HG02678 (cell line): ENCODE data around the gene DUSP19.
A peak's percentile ranks its signal among the peaks of the same experiment; 100 is the strongest.
"Not testable (repeated sequence)": the region's sequence is repeated elsewhere in the genome, so short reads cannot be mapped to it uniquely, and the experiment has no call there.

ENCODE experiments used
- ATAC-seq: cut with Tn5 transposase; IDR thresholded peaks from one replicate; pipeline ENCODE4 v1.9.1; 2021; ENCODE audit warnings: mild to moderate bottlenecking, moderate library complexity; ENCODE audit not compliant: unreplicated experiment

Gene DUSP19

GRCh38 chr2:183078464-183079138, at the start of gene DUSP19:
DUSP19 (plus strand) TSS chr2:183078747; CDS start chr2:183078934, 187 bp downstream.
- ATAC-seq, result peak; percentile 93

DNA sequence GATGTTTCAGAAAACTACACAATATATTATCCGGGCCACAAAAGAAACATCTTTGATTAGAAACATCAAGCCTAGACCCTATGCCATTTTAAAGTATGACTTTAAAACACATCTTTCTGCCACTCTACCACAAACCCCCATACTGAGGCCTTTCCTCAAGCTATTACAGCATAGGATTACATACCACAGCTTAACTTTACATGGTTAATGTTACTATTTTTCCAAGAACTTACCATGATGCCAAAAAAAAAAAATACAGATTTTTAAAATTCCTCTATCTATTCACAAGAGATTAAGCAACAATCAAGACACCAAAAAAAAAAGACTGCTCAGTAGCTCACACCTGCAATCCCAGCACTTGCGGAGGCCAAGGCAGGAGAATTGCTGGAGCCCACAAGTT, 49.3 kb upstream of the DUSP19 start:
- no peak for ATAC-seq

DNA sequence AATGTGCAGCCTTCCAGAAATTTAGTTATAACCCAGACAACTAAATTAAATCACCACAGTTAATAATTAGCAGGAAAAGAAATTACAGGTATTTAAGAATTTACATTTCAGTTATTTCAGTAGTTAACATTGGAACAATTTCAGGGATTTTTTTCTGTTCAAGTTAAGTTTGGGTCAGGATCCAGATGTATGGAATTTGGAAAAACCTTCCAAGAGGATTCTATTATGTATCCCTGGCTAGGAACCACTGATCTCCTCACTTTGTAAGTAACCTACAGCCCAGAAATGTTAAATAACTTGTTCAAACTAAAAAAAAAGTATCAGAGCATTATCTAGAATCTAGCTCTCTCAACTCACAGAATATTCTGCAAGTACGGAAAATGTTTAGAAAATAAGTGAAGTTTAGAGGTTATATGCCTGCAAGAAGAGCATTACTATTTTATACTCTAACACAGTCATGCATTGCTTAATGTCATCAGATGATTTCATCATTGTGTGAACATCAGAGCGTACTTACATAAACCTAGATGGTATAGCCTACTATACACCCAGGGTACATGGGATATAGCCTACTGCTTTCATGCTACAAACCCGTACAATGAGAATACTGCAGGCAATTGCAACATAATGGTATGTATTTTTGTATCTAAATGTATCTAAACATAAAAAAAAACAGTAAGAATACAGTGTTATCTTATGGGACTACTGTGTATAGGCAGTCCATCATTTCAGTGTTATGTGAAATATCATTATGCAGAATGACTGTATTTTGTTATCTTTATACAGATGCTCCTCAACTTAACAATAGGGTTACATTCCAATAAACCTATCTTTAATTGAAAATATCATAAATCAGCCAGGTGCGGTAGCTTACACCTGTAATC, 46.4 kb upstream of the DUSP19 start:
- no peak for ATAC-seq

- no peak for ATAC-seq
Measured at GRCh38 chr2:183033951-183034350, 44.6 kb upstream of the DUSP19 start.

- ATAC-seq, result no peak
Measured at GRCh38 chr2:183034806-183035205, 43.7 kb upstream of the DUSP19 start.

GRCh38 chr2:183035298-183035953, 43.1 kb upstream of the DUSP19 start:
- ATAC-seq, result no peak

GRCh38 chr2:183035954-183036669, 42.4 kb upstream of the DUSP19 start:
- peak; percentile 59 for ATAC-seq

DNA sequence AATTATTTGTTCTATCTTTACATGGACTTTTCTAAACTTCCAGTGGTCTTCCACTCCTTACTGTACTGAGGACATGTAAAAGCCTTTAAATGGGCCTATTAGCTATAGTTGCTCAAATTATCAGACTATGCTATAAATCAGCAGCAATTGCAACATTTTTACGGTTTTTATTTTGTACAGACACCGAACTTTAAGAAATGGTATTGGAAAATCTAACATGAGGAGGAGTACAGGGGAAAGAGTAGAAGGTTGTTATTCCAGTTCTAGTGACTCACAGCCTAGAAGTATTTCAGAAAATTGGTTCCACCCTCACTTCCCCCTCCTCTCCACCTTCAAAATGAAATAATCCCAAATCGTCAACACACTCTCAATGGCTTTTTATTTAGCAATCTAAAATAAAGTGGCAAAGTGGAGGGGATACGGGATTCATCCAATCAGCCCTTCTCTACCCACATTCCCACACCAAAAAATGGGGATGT, 41.4 kb upstream of the DUSP19 start:
- ATAC-seq, result no peak

GRCh38 chr2:183037553-183038340, 40.8 kb upstream of the DUSP19 start:
- peak; percentile 38 for ATAC-seq

GRCh38 chr2:183038341-183039300, 39.9 kb upstream of the DUSP19 start, which contains the start of gene NCKAP1:
NCKAP1 (minus strand) TSS chr2:183038457; CDS start chr2:183038099, 358 bp downstream.
- ATAC-seq, result peak; percentile 73

DNA sequence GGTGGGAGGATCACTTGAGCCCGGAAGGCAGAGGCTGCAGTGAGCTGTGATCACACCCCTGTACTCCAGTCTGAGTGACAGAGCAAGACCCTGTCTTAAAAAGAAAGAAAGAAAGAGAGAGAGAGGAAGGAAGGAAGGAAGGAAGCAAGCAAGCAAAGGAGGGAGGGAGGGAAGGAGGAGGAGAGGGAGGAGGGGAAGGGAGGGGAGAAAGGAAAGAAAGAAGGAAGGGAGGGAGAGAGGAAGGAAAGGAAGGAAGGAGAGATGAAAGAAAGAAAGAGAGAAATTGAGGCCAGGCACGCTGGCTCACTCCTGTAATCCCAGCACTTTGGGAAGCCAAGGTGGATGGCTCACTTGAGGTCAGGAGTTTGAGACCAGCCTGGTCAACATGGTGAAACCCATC, 37.9 kb upstream of the DUSP19 start:
- no peak for ATAC-seq

GRCh38 chr2:183043580-183043979, 35.0 kb upstream of the DUSP19 start:
- ATAC-seq, result not testable (repeated sequence)

DNA sequence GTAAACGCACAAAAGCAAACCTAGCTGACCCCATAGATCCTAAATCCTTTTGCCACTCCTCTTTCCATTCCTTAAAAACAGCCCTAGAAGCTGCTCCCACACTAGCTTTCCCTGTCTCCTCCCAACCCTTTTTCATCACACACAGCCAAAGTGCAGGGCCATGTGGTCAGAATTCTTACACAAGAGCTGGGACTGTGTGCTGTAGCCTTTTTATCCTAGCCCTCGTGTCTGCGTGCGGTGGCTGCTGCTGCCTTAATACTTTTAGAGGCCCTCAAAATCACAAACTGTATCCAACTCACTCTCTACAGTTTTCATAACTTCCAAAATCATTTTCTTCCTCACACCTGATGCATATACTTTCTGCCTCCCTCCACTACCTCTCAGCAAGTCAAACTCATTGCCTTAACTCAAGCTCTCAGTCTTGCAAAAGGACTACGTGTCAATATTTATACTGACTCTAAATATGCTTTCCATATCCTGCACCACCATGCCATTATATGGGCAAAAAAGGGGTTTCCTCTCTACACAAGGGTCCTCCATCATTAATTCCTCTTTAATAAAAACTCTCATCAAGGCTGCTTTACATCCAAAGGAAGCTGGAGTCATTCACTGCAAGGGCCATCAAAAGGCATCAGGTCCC, 30.9 kb upstream of the DUSP19 start:
- ATAC-seq, result not testable (repeated sequence)

GRCh38 chr2:183049420-183049819, 29.1 kb upstream of the DUSP19 start:
- no peak for ATAC-seq

DNA sequence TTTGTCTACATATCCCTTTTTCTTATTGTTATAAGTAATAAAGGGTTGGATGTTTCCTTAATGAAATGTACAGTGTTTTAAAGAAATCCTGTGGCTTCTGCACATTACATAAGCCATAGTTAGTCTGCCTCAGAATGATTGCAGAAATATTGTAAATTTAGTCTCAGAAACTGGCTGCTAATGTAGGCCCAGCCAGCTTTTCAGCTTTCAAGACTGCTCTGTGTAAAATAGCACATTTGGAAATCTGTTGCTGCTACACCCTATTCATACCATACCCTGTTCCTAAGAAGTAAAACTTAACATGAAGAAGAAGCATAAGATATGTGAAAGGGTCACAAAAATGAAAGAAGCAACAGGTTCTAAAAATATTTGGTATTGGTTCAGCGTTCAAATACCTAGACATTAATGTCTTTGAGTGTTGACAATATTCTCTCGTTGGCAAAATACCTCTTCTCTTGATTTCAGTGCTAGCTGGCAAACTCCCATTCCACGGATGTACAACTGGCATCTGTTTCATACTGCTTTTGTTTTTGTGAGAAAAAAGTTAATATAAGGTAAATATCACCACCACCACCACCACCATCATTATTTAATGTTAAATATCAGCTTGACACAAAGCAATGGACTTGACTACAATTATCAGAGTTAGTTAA, 21.1 kb upstream of the DUSP19 start:
- ATAC-seq, result peak; percentile 43

DNA sequence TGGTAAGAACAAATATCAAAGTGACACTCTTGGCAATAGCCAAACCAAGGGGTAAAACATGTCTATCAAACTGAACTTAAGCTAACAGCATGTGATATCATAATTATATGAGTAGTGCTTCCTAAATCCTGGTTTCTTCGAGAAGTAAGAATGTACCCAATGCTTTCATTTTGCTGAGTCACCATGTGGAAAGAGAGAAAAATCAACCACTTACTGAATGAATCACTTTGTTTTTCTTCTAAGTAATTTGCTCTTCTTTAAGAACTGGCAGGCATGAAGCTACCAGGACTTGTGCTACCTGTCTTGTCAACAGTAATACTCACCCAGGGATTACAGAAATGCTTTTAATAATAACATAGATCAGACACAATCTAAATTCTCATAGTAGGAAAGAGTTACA, 19.0 kb upstream of the DUSP19 start:
- no peak for ATAC-seq

DNA sequence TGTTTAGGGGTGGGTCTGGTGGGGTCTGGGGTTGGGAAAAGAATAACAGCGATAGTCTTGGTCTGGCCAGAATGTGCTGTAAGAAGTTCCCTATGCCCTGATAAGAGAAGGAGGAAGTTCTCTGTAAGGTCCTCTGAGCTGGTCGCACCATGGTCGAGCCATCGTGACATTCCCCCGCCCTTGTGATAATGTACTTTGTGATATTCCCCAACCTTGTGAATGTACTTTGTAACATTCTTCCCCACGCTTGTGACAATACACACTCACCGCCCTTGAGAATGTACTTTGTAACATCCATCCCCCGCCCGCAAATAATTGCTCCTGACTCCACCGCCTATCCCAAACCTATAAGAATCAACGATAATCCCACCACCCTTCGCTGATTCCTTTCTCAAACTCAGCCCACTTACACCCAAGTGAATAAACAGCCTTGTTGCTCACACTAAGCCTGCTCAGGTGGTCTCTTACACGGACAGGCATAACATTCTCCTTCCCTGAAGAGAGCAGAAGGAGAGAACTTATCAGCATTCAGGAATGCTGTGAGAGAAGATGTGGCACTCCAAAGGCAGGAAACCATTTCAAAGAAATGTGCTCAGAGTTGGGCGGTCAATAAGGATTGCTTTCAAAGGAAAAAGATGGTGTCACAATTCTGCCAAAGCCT, 17.8 kb upstream of the DUSP19 start:
- no peak for ATAC-seq
